ENCODE data around the gene PHTF1.

- no peak for TF ChIP-seq EZH2 (IDR thresholded peaks at IDR 0.05; ENCODE audit: borderline replicate concordance, insufficient read depth, low read depth, low read length, poor library complexity, severe bottlenecking)
- TF ChIP-seq CTCF (IDR thresholded peaks at IDR 0.05): no peak
Measured at GRCh38 chr1:113756461-113756860, 2.8 kb downstream of the PHTF1 start.
